ENCODE measurements around the gene ZNF37A. TPM values are rescaled to one million over a fixed set of nuclear protein-coding genes. Genes with fewer than 3 reads are reported as not detected.
"Not testable (repeated sequence)": the region's sequence is repeated elsewhere in the genome, so short reads cannot be mapped to it uniquely, and the experiment has no call there.

ZNF37A gene
- total RNA-seq, 1 donor from 2014 or later, result 22.2 TPM

DNA sequence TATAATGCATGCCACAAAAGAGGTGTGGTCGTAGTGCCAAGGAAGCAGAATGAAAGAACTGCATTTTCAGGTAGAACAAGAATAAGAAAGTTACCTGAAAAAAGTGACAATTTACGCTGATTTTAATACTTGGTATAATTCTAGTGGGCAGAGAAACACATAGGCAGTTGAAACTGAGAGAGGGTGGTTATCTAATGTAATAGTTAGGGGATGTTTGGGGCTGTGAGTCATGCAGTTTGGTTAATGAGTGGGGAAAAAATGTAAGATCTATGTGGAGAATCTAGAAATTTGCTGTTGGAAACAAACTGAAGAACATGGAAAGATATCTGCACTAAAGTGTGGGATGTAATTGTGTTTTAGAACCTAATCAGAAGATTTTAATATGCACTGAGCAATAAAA, 33.7 kb downstream of the ZNF37A start:
- no peak for DNase-seq (ENCODE audit: extremely low spot score, unreplicated experiment)
- H3K4me1 Mint-ChIP-seq (ENCODE audit: unreplicated experiment), result no peaks in the 10 kb centered on the region
- H3K27ac Mint-ChIP-seq, result no peak overlapping the region
- peaks cover 9% of the 10 kb centered on the region for H3K36me3 Mint-ChIP-seq
- no peaks in the 10 kb centered on the region for H3K27me3 Mint-ChIP-seq
- TF ChIP-seq, protein P1, sequence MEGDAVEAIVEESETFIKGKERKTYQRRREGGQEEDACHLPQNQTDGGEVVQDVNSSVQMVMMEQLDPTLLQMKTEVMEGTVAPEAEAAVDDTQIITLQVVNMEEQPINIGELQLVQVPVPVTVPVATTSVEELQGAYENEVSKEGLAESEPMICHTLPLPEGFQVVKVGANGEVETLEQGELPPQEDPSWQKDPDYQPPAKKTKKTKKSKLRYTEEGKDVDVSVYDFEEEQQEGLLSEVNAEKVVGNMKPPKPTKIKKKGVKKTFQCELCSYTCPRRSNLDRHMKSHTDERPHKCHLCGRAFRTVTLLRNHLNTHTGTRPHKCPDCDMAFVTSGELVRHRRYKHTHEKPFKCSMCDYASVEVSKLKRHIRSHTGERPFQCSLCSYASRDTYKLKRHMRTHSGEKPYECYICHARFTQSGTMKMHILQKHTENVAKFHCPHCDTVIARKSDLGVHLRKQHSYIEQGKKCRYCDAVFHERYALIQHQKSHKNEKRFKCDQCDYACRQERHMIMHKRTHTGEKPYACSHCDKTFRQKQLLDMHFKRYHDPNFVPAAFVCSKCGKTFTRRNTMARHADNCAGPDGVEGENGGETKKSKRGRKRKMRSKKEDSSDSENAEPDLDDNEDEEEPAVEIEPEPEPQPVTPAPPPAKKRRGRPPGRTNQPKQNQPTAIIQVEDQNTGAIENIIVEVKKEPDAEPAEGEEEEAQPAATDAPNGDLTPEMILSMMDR (conservative IDR thresholded peaks at IDR 0.05), result no peak
- peaks cover 47% of the 10 kb centered on the region for H3K9me3 Mint-ChIP-seq
- no peak overlapping the region for H3K4me3 Mint-ChIP-seq

DNA sequence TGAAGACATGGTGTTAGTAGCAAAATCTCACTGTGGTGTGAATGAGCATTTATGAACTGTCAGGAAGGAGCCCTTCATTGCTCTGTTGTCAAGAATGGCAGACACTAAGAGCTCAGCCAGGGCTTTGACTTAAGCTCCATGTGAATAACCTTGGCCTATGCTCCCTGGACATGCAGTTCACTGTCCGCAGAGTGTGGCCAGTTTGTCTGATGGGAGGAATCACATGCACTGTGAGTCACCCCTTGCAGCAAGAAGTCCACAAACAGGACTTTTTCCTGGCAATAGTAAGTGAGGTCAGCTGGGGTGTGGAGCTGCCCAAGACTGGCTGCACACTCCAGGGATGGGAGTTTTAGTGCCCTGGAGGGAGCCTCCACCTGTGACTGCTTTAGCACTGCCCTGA, 49.5 kb downstream of the ZNF37A start:
- Mint-ChIP-seq H3K4me1 (ENCODE audit: unreplicated experiment) (no peaks in the 10 kb centered on the region), H3K27ac (no peak overlapping the region), H3K4me3 (no peak overlapping the region), H3K36me3 (peaks cover 4% of the 10 kb centered on the region), H3K27me3 (no peaks in the 10 kb centered on the region), H3K9me3 (peaks cover 18% of the 10 kb centered on the region)
- no peak for DNase-seq (ENCODE audit: extremely low spot score, unreplicated experiment)
- TF ChIP-seq, protein P1 (conservative IDR thresholded peaks at IDR 0.05), result no peak

DNA sequence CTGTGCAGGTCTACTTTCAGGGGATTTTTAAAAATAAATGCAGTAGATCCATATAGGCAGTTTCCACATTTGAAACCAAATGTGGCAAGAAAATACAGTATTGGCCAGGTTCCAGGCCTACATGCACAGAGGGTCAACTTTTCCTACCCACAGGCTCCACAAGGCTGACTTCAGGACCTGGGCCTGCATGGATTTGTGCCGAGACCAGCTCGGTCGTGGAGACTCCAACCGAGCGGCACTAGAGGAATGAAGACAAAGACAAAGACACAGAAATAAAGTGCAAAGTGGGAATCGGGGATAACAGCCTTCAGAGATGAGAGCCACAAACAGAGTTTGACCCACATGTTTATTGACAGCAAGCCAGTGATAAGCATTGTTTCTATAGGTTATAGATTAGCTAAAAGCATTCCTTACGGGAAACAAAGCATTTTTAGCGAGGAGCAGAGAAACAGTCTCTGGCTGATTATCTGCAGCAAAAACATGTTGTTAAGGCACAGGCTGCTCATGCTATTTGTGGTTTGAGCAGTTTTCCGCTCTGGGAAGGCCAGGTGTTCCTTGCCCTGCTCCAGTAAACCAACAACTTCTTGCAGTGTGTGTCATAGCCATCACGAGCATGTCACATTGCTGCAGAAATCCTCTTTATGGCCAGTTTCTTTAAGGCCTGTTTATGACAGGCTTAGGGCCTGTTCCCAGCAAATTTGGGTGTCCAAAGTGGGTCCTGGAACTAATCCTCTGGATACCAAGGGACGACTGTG, 52.6 kb downstream of the ZNF37A start:
- TF ChIP-seq, protein P1 (conservative IDR thresholded peaks at IDR 0.05), result no peak
- Mint-ChIP-seq H3K9me3 (peaks cover 10% of the 10 kb centered on the region), H3K27me3 (no peaks in the 10 kb centered on the region), H3K4me1 (ENCODE audit: unreplicated experiment) (no peaks in the 10 kb centered on the region), H3K36me3 (no peaks in the 10 kb centered on the region), H3K4me3 (no peak overlapping the region), H3K27ac (no peak overlapping the region)
- no peak for DNase-seq (ENCODE audit: extremely low spot score, unreplicated experiment)

DNA sequence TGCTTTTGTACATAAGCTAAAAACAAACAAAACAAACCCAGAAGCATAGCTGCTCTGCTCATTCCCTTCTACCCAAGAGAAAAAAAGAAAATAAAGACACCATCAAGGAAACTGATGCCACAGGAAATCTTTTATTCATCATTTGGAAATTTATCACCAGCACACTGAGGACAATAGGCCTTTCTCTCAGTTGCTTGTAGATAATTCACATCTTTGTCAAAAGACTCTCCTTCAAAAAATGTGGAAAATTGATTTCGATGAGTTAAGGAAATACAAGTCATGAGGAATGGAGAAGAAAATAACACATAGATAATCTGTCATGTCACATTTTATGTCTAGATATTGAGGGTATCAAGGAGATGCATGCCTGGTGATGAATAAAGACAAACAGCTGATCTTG, 53.5 kb downstream of the ZNF37A start:
- no peaks in the 10 kb centered on the region for H3K4me1 Mint-ChIP-seq (ENCODE audit: unreplicated experiment)
- no peaks in the 10 kb centered on the region for H3K27me3 Mint-ChIP-seq
- H3K4me3 Mint-ChIP-seq, result no peak overlapping the region
- TF ChIP-seq, protein P1 (conservative IDR thresholded peaks at IDR 0.05), result no peak
- H3K36me3 Mint-ChIP-seq, result no peaks in the 10 kb centered on the region
- H3K27ac Mint-ChIP-seq, result no peak overlapping the region
- DNase-seq (ENCODE audit: extremely low spot score, unreplicated experiment), result no peak
- H3K9me3 Mint-ChIP-seq, result peaks cover 10% of the 10 kb centered on the region

DNA sequence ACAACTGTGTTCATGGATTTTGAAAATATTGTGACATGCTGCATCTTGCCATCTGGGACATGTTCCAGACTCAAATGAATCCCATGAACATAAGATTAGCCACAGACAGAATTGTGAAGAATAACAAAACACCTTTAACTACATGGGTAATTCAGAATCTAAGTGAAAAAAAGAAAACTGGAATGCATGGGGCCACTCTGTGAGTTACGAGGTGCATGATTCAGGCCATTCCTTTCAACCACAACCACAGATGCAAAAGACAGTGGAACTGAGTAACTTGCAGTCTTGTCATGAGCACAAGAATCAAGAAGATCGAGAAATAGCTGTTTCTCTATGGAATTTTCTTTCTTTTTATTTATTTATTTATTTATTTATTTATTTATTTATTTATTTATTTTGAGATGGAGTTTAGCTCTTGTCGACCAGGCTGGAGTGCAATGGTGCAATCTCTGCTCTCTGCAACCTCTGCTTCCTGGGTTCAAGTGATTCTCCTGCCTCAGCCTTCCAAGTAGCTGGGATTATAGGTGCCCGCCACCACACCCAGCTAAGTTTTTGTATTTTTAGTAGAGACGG, 56.8 kb downstream of the ZNF37A start:
- H3K36me3 Mint-ChIP-seq; H3K4me3 Mint-ChIP-seq; DNase-seq (ENCODE audit: extremely low spot score, unreplicated experiment); H3K4me1 Mint-ChIP-seq (ENCODE audit: unreplicated experiment); H3K9me3 Mint-ChIP-seq; H3K27ac Mint-ChIP-seq; H3K27me3 Mint-ChIP-seq: not testable (repeated sequence)

DNA sequence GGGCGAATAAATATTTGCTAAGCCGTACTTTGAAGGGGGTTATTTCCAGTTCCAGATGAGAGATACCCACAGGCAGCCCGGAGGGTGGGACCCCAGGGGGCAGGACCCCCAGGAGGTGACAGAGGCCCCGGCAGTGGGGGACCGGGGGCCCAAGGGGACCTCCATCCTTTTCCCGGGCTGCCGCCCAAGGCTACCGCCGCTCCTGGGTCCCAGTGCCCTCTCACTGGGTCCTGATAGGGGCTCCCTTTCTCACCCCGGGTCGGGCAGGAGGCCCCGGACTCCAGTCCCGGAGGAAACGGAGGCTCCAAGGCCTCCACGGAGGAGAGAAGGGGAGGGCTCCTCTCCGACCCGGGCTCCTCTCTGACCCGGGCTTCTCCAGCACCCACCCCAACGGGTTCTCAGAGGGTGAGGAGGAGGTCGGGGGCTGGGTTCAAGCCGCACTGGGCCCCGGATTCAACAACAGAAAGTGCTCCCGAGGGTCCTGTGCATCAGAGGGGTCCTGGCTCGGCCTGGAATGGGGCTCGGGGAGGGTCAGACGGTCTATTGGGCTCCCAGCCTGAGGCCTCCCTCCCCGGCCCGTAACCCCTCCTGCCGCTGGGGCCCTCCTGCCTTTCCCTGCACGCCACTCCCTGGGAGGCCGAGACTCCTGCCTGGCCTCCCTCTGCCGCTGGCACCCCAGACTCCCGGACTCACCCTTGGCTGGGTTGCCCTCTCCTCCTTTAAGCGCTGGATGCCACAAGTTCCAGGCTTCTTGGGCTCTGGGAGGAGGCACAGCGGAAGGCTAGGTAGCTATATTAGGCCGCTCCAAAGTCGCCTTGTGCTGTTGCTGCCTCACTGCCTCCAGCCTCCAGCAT, 62.5 kb downstream of the ZNF37A start:
- no peaks in the 10 kb centered on the region for H3K4me1 Mint-ChIP-seq (ENCODE audit: unreplicated experiment)
- no peaks in the 10 kb centered on the region for H3K36me3 Mint-ChIP-seq
- DNase-seq (ENCODE audit: extremely low spot score, unreplicated experiment), result no peak
- H3K9me3 Mint-ChIP-seq, result peaks cover 8% of the 10 kb centered on the region
- H3K4me3 Mint-ChIP-seq, result no peak overlapping the region
- no peak overlapping the region for H3K27ac Mint-ChIP-seq
- no peaks in the 10 kb centered on the region for H3K27me3 Mint-ChIP-seq
- TF ChIP-seq, protein P1 (conservative IDR thresholded peaks at IDR 0.05), result no peak

Measured in type B pancreatic cell (in vitro differentiated cells).